ENCODE results near the gene TEC.
A peak's percentile ranks its signal among the peaks of the same experiment; 100 is the strongest.
"Not testable (repeated sequence)": the region's sequence is repeated elsewhere in the genome, so short reads cannot be mapped to it uniquely, and the experiment has no call there.

Gene TEC

GRCh38 chr4:48268956-48269860 lies at the start of gene TEC:
Gene TEC, minus strand, starts transcription at chr4:48269838. Its CDS starts 41,224 bp downstream, at chr4:48228614.
- peak in 2 of 14 donors; percentile 6 to 18 for DNase-seq

- DNase-seq, result no peak
Measured at GRCh38 chr4:48315728-48316630, 46.3 kb upstream of the TEC start.

- DNase-seq, result not testable (repeated sequence)
Measured at GRCh38 chr4:48314746-48315145, 45.1 kb upstream of the TEC start.

- DNase-seq, result no peak
Measured at GRCh38 chr4:48311896-48312295, 42.3 kb upstream of the TEC start.

GRCh38 chr4:48308901-48309300 lies 39.3 kb upstream of the TEC start:
- DNase-seq, result no peak

GRCh38 chr4:48307528-48307927 lies 37.9 kb upstream of the TEC start:
- DNase-seq, result no peak

GRCh38 chr4:48305508-48305907 lies 35.9 kb upstream of the TEC start:
- no peak for DNase-seq

GRCh38 chr4:48300004-48300403 lies 30.4 kb upstream of the TEC start:
- DNase-seq, result no peak

- no peak for DNase-seq
Measured at GRCh38 chr4:48299560-48299959, 29.9 kb upstream of the TEC start.

- no peak for DNase-seq
Measured at GRCh38 chr4:48297256-48297846, 27.7 kb upstream of the TEC start.

GRCh38 chr4:48296365-48296764 lies 26.7 kb upstream of the TEC start:
- no peak for DNase-seq

GRCh38 chr4:48295116-48295515 lies 25.5 kb upstream of the TEC start:
- DNase-seq, result no peak

- DNase-seq, result not testable (repeated sequence)
Measured at GRCh38 chr4:48292218-48292790, 22.7 kb upstream of the TEC start.

- DNase-seq, result no peak
Measured at GRCh38 chr4:48290146-48290772, 20.6 kb upstream of the TEC start.

- DNase-seq, result not testable (repeated sequence)
Measured at GRCh38 chr4:48286060-48286459, 16.4 kb upstream of the TEC start.

- DNase-seq, result not testable (repeated sequence)
Measured at GRCh38 chr4:48285640-48286039, 16.0 kb upstream of the TEC start.

- no peak for DNase-seq
Measured at GRCh38 chr4:48275686-48276085, 6.0 kb upstream of the TEC start.

- no peak for DNase-seq
Measured at GRCh38 chr4:48275247-48275646, 5.6 kb upstream of the TEC start.

- no peak for DNase-seq
Measured at GRCh38 chr4:48271626-48272025, 2.0 kb upstream of the TEC start.

- no peak for DNase-seq
Measured at GRCh38 chr4:48270951-48271473, 1.4 kb upstream of the TEC start.

- no peak for DNase-seq
Measured at GRCh38 chr4:48270523-48270897, 872 bp upstream of the TEC start.
